DMS 273 (cell line): Measurements from ENCODE around the gene GPT2.

Experiments
- DNase-seq: peaks from one replicate; lab custom pipeline; 2025; ENCODE audit not compliant: unreplicated experiment; lab: John Stamatoyannopoulos, UW

The GPT2 gene

GRCh38 chr16:46883690-46884512 is at the start of gene GPT2:
Gene GPT2 (plus strand): TSS chr16:46884362. CDS start chr16:46884716, 354 bp downstream.
- peak; percentile 97 for DNase-seq

DNA sequence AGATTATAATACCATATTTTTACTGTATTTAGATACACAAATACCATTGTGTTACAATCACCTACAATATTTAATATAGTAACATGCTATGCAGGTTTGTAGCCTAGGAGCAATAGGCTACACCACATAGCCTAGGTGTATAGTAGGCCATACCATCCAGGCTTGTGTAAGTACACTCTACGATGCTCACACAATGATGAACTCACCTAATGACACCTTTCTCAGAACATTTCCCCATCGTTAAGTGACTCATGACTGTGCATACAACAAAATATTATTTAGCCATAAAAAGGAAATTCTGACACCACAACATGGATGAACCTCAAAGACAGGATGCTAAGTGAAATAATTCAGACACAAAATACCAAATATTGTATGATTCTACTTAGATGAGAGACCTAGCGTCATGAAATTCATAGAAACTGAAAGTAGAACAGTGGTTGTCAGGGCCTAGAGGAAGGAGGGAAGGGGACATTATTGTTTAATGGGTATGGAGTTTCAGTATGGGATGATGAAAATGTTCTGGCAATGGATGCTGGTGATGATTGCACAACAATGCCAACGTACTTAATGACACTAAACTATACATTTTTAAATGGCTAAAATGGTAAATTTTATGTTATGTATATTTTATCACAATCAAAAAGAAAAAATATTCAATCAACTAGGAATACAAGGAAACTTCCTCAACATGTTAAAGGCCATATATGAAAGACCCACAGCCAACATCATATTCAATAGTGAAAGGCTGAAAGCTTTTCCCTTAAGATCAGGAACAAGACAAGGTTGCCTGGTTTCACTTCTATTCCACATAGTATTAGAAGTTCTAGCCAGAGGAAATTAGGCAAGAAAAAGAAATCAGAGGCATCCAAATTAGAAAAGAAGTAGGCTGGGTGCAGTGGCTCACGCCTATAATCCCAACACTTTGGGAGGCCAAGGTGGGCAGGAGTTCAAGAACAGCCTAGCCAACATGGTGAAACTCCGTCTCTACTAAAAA is 47.3 kb upstream of the GPT2 start:
- DNase-seq: no peak

- DNase-seq: no peak
Observed at GRCh38 chr16:46839986-46840443, 44.1 kb upstream of the GPT2 start.

- DNase-seq: no peak
Observed at GRCh38 chr16:46842192-46842895, 41.8 kb upstream of the GPT2 start.

DNA sequence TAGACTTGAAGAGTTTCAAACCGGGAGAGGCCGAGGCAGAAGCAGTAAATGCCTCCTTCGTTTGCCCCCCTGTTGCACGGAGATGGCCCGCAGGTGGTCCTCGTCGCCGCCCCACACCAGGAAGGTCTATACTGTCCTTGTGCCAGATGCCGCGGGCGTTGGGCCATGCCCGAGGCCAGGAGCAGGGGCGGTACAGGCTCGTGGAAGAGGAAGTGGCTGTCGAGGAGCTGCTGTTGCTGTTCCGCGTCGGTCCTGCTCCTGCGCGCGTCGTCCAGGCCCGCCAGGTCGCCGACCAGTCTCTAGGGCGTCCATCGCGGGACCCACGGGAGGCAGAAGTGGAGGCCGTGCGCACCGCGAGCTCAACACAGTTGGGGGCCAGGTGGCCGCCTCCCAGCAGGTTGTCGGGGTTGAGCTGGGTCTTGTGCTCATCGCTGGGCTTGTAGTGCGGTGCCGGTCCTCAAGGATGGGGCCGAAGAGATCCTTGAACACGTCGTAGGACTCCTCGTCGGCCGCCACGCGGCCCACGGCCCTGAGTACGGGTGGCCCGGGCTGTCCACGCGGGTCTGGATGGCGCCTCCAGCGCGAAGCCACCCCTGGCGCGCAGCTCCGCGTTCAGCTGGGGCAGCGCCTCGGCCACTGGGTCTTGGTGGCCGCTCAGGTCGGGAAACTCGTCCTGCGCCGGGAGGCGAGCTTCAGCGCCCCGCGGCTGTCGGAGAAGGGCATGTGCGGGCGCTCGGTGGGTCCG is 40.1 kb upstream of the GPT2 start:
- no peak for DNase-seq

GRCh38 chr16:46844771-46845170 is 39.4 kb upstream of the GPT2 start:
- DNase-seq: no peak

GRCh38 chr16:46845952-46846351 is 38.2 kb upstream of the GPT2 start:
- no peak for DNase-seq

GRCh38 chr16:46848768-46849764 is 35.1 kb upstream of the GPT2 start:
- DNase-seq: no peak

DNA sequence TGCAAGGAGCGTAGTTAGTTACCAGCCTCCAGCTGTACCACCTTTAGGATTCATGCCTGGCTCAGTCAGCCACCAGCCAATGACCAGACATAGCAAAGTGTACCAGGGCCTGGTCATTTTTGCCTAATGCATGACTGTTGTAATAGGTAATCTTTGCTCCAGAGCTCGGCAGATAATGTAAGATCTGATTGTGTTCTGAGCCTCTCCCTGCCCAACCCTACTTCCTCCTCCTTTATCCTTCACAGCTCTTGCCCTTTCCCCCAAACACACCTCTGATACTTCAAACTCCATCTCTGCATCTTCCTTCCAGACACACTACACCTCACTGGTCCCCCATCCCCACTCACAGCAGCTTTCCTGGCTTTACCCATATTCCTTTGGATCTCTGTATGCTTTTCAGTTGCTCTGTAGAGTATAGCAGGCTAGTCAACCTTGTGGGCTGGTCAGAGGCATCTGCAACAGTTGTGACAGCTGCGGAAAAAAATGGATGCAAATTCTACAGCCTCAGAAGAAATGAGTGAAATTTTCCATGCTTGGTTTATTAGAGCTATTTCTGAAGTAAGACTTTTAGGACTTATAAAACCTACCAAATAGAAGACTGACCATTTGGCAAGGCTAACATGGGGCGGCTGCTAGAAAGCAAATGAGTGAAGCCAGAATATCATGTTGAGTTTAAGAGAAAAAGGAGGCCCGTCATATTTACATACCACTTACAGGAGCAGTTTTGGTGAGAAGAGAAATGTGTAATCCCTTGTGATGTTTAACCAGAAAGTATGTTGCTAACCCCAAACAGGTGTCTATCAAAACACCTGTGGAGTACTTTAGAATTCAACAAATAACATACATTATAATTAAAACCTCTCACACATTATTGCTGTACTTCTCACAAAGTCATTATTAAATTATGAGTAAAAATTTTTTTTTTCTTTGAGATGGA is 33.3 kb upstream of the GPT2 start:
- no peak for DNase-seq

DNA sequence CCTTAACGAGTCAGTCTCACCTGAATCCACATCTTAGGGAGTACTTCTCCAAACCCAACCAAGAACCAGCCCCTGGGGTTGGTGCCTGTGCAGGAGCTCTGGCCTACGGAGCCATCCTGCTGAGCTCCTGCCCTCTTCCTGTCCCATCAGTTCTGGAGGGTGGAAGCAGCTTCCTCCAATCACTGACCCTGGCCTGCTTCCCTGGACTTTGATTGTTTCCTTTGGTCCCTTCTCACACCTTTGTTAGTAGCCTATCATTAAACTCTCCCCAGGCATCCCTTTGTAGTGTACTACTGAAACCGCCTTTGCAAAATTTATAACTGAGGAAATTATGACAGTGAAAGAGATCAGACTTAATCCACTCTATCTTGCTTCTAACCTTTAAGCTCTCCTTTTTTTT is 32.0 kb upstream of the GPT2 start:
- no peak for DNase-seq

DNA sequence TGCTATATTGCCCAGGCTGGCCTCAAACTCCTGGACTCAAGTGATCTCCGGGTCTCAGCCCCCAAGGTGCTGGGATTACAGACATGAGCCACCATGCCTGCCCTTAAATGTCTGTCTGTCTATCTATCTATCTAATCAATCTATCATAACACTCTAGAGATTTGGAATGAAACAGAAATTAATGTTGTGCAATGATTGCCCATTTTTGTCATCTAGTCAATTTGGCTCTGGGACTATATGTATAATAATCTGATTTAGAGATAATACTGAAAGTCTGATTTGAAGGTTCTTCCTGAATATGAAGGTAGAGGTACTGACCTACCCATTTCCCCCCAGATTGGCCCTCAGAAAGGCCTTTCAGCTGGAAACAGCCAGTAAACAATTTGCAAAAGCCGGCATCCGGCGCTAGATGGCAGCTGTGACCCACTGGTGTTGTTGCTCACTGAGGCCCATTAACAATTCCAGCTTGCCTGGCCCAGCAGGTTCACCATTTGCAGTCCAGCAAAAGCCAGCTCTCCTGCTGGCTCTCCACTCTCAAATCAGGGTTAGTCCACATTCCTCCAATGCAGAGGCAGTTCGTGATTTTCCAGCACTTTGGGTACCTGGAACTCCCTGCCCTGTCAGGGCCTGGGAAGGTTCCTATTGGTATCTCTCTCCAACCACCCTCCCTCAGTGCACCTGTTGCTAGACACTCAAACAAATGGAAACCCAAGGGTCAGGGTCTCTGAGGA is 30.3 kb upstream of the GPT2 start:
- DNase-seq: peak; percentile 86

- no peak for DNase-seq
Observed at GRCh38 chr16:46854846-46855245, 29.3 kb upstream of the GPT2 start.

DNA sequence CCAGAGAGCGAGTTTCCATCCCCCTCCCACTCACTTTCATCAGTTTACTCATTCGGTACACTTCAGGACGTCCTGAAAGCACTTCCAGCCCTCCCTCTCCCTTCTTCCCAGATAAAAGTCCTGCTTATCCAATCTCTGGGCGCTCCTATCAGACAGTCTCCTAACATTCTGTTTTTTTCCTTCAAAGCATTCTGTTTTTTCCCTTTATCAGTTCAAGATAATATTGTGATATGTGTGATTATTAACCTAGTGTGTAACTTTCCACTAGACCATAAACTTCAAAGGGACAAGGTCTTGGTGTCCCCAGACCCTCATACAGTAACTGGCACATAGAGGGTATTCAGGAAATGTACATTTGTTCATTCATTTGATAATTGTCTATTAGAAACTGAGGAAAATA is 28.8 kb upstream of the GPT2 start:
- DNase-seq: no peak

GRCh38 chr16:46857368-46857945 is 26.7 kb upstream of the GPT2 start:
- peak; percentile 89 for DNase-seq

DNA sequence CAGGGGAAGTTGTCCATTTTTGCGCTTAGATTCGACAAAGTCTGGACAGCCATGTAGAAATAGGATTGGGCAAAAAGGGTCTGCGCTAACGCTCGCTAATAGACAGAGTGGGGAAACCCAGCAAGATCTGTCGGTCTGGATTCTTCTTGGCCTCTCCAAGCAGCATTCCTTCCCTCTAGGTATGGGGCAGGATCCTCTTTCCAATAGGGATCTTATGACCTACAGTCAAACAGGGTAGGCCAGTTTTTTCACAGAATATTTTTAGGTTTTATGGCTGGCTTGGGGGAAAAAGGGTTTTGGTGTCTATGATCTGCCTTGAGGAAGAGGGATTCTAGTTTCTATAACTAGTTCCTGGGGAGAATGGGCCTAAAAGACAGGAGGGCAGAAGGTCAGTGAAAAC is 26.0 kb upstream of the GPT2 start:
- no peak for DNase-seq

GRCh38 chr16:46859719-46860152 is 24.4 kb upstream of the GPT2 start:
- no peak for DNase-seq
